Hepatocyte (in vitro differentiated cells): Measurements from ENCODE around the gene ZNF579. TPM values are rescaled to one million over a fixed set of nuclear protein-coding genes. Genes with fewer than 3 reads are reported as not detected.

Experiments used
- DNase-seq: peaks from one replicate; pipeline ENCODE4 v3.0.0-alpha.2; 2016; ENCODE audit warnings: low spot score
- H2AFZ ChIP-seq: fragments of 200-600 bp; sonication (generic); 2 replicates; pipeline ENCODE4 v1.6.0; 2016; ENCODE audit warnings: antibody characterized with exemption, mild to moderate bottlenecking
- H3K27ac ChIP-seq: fragments of 200-600 bp; sonication (generic); 2 replicates; pipeline ENCODE4 v1.5.1; 2016; ENCODE audit warnings: mild to moderate bottlenecking
- H3K27me3 ChIP-seq: fragments of 200-600 bp; sonication (generic); 2 replicates; pipeline ENCODE4 v1.6.1; 2016
- H3K36me3 ChIP-seq: fragments of 200-600 bp; sonication (generic); replicated peaks from 2 replicates; pipeline ENCODE4 v1.5.1; 2016; ENCODE audit warnings: low read depth; ENCODE audit not compliant: insufficient read depth
- H3K4me1 ChIP-seq: fragments of 200-600 bp; sonication (generic); 2 replicates; pipeline ENCODE4 v1.5.1; 2016; ENCODE audit warnings: mild to moderate bottlenecking, moderate library complexity; ENCODE audit not compliant: insufficient read depth
- H3K4me2 ChIP-seq: fragments of 200-600 bp; sonication (generic); 2 replicates; pipeline ENCODE4 v1.6.0; 2016
- H3K4me3 ChIP-seq: fragments of 200-600 bp; sonication (generic); 2 replicates; pipeline ENCODE4 v1.5.1; 2016; ENCODE audit warnings: mild to moderate bottlenecking
- H3K79me2 ChIP-seq: fragments of 200-600 bp; sonication (generic); 2 replicates; pipeline ENCODE4 v1.6.0; 2017; ENCODE audit warnings: mild to moderate bottlenecking
- H3K9me2 ChIP-seq: fragments of 200-600 bp; sonication (generic); replicated peaks from 2 replicates; pipeline ENCODE4 v1.6.0; 2017; ENCODE audit warnings: mild to moderate bottlenecking; ENCODE audit not compliant: insufficient read depth
- H3K9me3 ChIP-seq: fragments of 200-600 bp; sonication (generic); 2 replicates; pipeline ENCODE4 v1.5.1; 2016; ENCODE audit warnings: low read depth, mild to moderate bottlenecking
- H4K20me1 ChIP-seq: fragments of 200-600 bp; sonication (generic); 2 replicates; pipeline ENCODE4 v1.6.0; 2016; ENCODE audit warnings: mild to moderate bottlenecking; ENCODE audit not compliant: insufficient read depth, poor library complexity, severe bottlenecking
- CTCF ChIP-seq: fragments of 200-600 bp; sonication (generic); IDR thresholded peaks from 2 replicates; pipeline ENCODE4 v1.5.1; 2016; ENCODE audit warnings: antibody characterized with exemption, mild to moderate bottlenecking; ENCODE audit not compliant: poor library complexity
- EZH2 ChIP-seq: fragments of 200-600 bp; sonication (generic); IDR thresholded peaks from 2 replicates; pipeline ENCODE4 v1.6.1; 2016; ENCODE audit warnings: antibody characterized with exemption, mild to moderate bottlenecking, borderline replicate concordance
- EZH2phosphoT487 ChIP-seq: fragments of 200-600 bp; sonication (generic); IDR thresholded peaks from one replicate; pipeline ENCODE4 v1.6.1; 2018; ENCODE audit warnings: antibody characterized with exemption, mild to moderate bottlenecking, low read depth, moderate library complexity; ENCODE audit not compliant: unreplicated experiment, severe bottlenecking
- WGBS: methylation state at CpG from one replicate; pipeline ENCODE4 v1.1.6; 2016; ENCODE audit warnings: low lambda C conversion rate; ENCODE audit errors: missing lambda C conversion rate; 5-methylcytosine and 5-hydroxymethylcytosine counted together
- polyA plus RNA-seq: library from polyadenylated mRNA; unstranded; fragments of >200 nt; fragmentation: Nextera tagmentation; extraction: Ambion mirVana; gene quantifications from 2 replicates; pipeline ENCODE4 v1.2.1, GENCODE V29; 2016
- total RNA-seq: library from RNA; depleted of rRNA; stranded (reverse); fragments of >200 nt; gene quantifications from 2 replicates; pipeline ENCODE4 v1.2.3, GENCODE V29; 2014

ZNF579 gene
- 4.1 and 5.1 TPM in 2 replicates for total RNA-seq
- 14.8 and 21.7 TPM in 2 replicates for polyA plus RNA-seq

- H3K36me3 ChIP-seq: no peaks in the 10 kb centered on the region
- H3K9me2 ChIP-seq: no peaks in the 10 kb centered on the region
- no peaks in the 10 kb centered on the region for H3K27me3 ChIP-seq
- peaks cover 6% of the 10 kb centered on the region for H3K4me1 ChIP-seq
- H3K4me3 ChIP-seq: peak within 1 kb of the TSS; percentile 82
- peak within 1 kb of the TSS; percentile 75 for H2AFZ ChIP-seq
- WGBS: 4% methylated on average over 15 of the region's 24 CpGs
- peak within 1 kb of the TSS; percentile 98 for H3K4me2 ChIP-seq
- H3K79me2 ChIP-seq: peaks cover 23% of the 10 kb centered on the region
- H4K20me1 ChIP-seq: no peaks in the 10 kb centered on the region
- H3K9me3 ChIP-seq: no peaks in the 10 kb centered on the region
- no peak for TF ChIP-seq CTCF
- TF ChIP-seq EZH2: no peak
- TF ChIP-seq EZH2phosphoT487: no peak
- peak within 1 kb of the TSS; percentile 97 for H3K27ac ChIP-seq
- DNase-seq: peak; percentile 92
Observed at GRCh38 chr19:55580628-55581144, at the start of gene ZNF579. Gene ZNF579 (minus strand): TSS chr19:55580848. CDS start chr19:55579639, 1,209 bp downstream.

GRCh38 chr19:55626350-55626749 is 45.7 kb upstream of the ZNF579 start:
- Histone ChIP-seq H2AFZ (no peak overlapping the region), H3K27ac (no peak overlapping the region), H3K79me2 (peaks cover 14% of the 10 kb centered on the region), H3K4me1 (peaks cover 4% of the 10 kb centered on the region), H3K4me2 (no peak overlapping the region), H3K36me3 (no peaks in the 10 kb centered on the region), H3K9me2 (no peaks in the 10 kb centered on the region), H3K4me3 (no peak overlapping the region), H3K27me3 (no peaks in the 10 kb centered on the region), H3K9me3 (no peaks in the 10 kb centered on the region), H4K20me1 (peaks cover 5% of the 10 kb centered on the region)
- WGBS: 95% methylated on average over 11 of the region's 11 CpGs
- TF ChIP-seq EZH2 (no peak), CTCF (no peak), EZH2phosphoT487 (no peak)
- no peak for DNase-seq

GRCh38 chr19:55625004-55625326 is 44.3 kb upstream of the ZNF579 start:
- Histone ChIP-seq H3K4me1 (peaks cover 4% of the 10 kb centered on the region), H3K4me2 (peak overlapping the region; percentile 79), H3K27me3 (no peaks in the 10 kb centered on the region), H3K4me3 (peak overlapping the region; percentile 32), H3K79me2 (peaks cover 14% of the 10 kb centered on the region), H3K27ac (peak overlapping the region; percentile 93), H3K9me2 (no peaks in the 10 kb centered on the region), H2AFZ (peak overlapping the region; percentile 56), H3K36me3 (no peaks in the 10 kb centered on the region), H4K20me1 (peaks cover 5% of the 10 kb centered on the region), H3K9me3 (no peaks in the 10 kb centered on the region)
- no peak for DNase-seq
- 73% methylated on average over 11 of the region's 11 CpGs for WGBS
- no peak for TF ChIP-seq EZH2phosphoT487
- no peak for TF ChIP-seq CTCF
- TF ChIP-seq EZH2: no peak
